Measurements from ENCODE around the gene PRXL2B. TPM values are rescaled to one million over a fixed set of nuclear protein-coding genes. Genes with fewer than 3 reads are reported as not detected.

The PRXL2B gene
- total RNA-seq, 1 experiment from 2014 or later: 32.2 TPM

GRCh38 chr1:2539312-2539907 lies 47.2 kb upstream of the PRXL2B start:
- H3K79me2 ChIP-seq (ENCODE audit: insufficient read depth, low read length): no peaks in the 10 kb centered on the region
- ChIA-PET RAD21 (ENCODE audit: low non-redundant PET in 1 of 2, low total read pairs in 2 of 2, uncharacterized antibody in 2 of 2, unreplicated experiment in 2 of 2) (no interaction called here), POLR2A (no interaction called here), CTCF (interaction anchor here (1.1 kb wide), 1 partner anchor 13 kb away, joined by 3 read pairs; the partner anchor contains the start of gene PANK4)
- H3K4me3 ChIP-seq (replicated peaks in 1 of 2; ENCODE audit: low read depth in 1 of 2, low read length in 2 of 2): no peak overlapping the region
- BruUV-seq (replicated peaks): no TSS peak
- no peak overlapping the region for H3K27ac ChIP-seq (ENCODE audit: low read depth, low read length)
- TF ChIP-seq ZBTB33 (IDR thresholded peaks at IDR 0.05; ENCODE audit: extremely low read depth, insufficient replicate concordance, low read length) (no peak), CTCF (IDR thresholded peaks at IDR 0.05 in 2 of 3, conservative IDR thresholded peaks at IDR 0.05 in 1 of 3; ENCODE audit: borderline replicate concordance in 1 of 3, insufficient read depth in 1 of 3, low read depth in 2 of 3, low read length in 2 of 3) (peak in 2 of 3 experiments; percentile 55 to 58; a peak in 4 of 6 replicates), ZFX (IDR thresholded peaks at IDR 0.05) (no peak), EGR1 (IDR thresholded peaks at IDR 0.05; ENCODE audit: low read depth) (no peak), RAD21 (IDR thresholded peaks at IDR 0.05; ENCODE audit: low read depth) (no peak), TCF7L2 (IDR thresholded peaks at IDR 0.05; ENCODE audit: borderline replicate concordance, extremely low read depth, insufficient read depth, insufficient read length) (no peak)
- ATAC-seq (peak; percentile 81), DNase-seq (ENCODE audit: low read depth, low spot score) (no peak)
- no peaks in the 10 kb centered on the region for H3K9me2 ChIP-seq (ENCODE audit: insufficient read depth)
- intact Hi-C loops (cut with micrococcal nuclease): no loop called here
- H3K4me2 ChIP-seq (ENCODE audit: low read length): no peak overlapping the region
- no peaks in the 10 kb centered on the region for H3K27me3 ChIP-seq (ENCODE audit: insufficient read depth, low read length)
- H2AFZ ChIP-seq (ENCODE audit: low read depth, low read length, poor library complexity, severe bottlenecking): no peak overlapping the region
- H4K20me1 ChIP-seq (ENCODE audit: insufficient read depth): no peaks in the 10 kb centered on the region
- H3K9ac ChIP-seq (ENCODE audit: low read length): no peak overlapping the region
- no peaks in the 10 kb centered on the region for H3K36me3 ChIP-seq (ENCODE audit: control insufficient read depth in 1 of 2, insufficient read depth in 2 of 2, low read length in 2 of 2)
- H3K4me1 ChIP-seq (ENCODE audit: control insufficient read depth in 1 of 2, insufficient read depth in 2 of 2, low read length in 2 of 2): peaks cover 8 to 21% of the 10 kb centered on the region in 2 experiments; a peak in 3 of 4 replicates
- no peaks in the 10 kb centered on the region for H3K9me3 ChIP-seq (ENCODE audit: control insufficient read depth in 1 of 2, insufficient read depth in 1 of 2, low read depth in 1 of 2, low read length in 2 of 2)

Measured in HCT116 (cell line).